HepG2 (cell line): ENCODE data around the gene NTM. TPM values are rescaled to one million over a fixed set of nuclear protein-coding genes. Genes with fewer than 3 reads are reported as not detected.
"Not testable (repeated sequence)": the region's sequence is repeated elsewhere in the genome, so short reads cannot be mapped to it uniquely, and the experiment has no call there.

ENCODE experiments used
- ATAC-seq: fragments of 200-7000 bp; cut with Tn5 transposase; 3 replicates; pipeline ENCODE4 v1.9.1; 2020; ENCODE audit warnings: mild to moderate bottlenecking, moderate library complexity
- BruUV-seq: library from RNA; stranded (reverse); fragments of 400-500 nt; replicated peaks from 2 replicates; lab custom pipeline; 2021; lab: Mats Ljungman, UMichigan
- CTCF ChIA-PET: fragments of 300-600 bp; formaldehyde crosslinking; extraction: SDS; loops from one replicate; lab custom pipeline; 2021; ENCODE audit warnings: low total read pairs, inconsistent platforms, low intra/inter-chr PET ratio; lab: Yijun Ruan, JAX
- POLR2A ChIA-PET: fragments of 350-600 bp; sonication (Branson Sonifier 250); formaldehyde crosslinking; loops from one replicate; lab custom pipeline; 2020; ENCODE audit warnings: antibody characterized with exemption, inconsistent platforms; lab: Yijun Ruan, JAX
- DNase-seq: peaks from one replicate; pipeline ENCODE4 v3.0.0-alpha.2; 2015; ENCODE audit warnings: low spot score
- FAIRE-seq: peaks from 3 replicates; lab custom pipeline; 2011; peaks lifted over from hg19 to GRCh38; lab: Jason Lieb, UNC
- H2AFZ ChIP-seq: one replicate; pipeline ENCODE4 v1.6.1; 2011; ENCODE audit warnings: low read length, inconsistent platforms
- H3K27ac ChIP-seq: fragments of 300-600 bp; 3 replicates; pipeline ENCODE4 v1.8.0; 2011; ENCODE audit warnings: mixed run types, mild to moderate bottlenecking, mixed read lengths, low read length, inconsistent platforms; ENCODE audit not compliant: insufficient read depth; ENCODE audit errors: extremely low read length
- H3K27me3 ChIP-seq, 2 experiments: fragments of 200-600 bp in 1 of 2; 2 replicates in 1 of 2; 3 replicates in 1 of 2; pipeline versions ENCODE4 v1.6.0 to v1.8.0; 2011; ENCODE audit warnings: low read length in 2 of 2, mild to moderate bottlenecking in 2 of 2, moderate library complexity in 2 of 2, inconsistent platforms in 1 of 2; ENCODE audit not compliant: insufficient read depth in 2 of 2, control insufficient read depth in 1 of 2
- H3K36me3 ChIP-seq, 2 experiments: fragments of 200-600 bp in 1 of 2; replicated peaks in 1 of 2; 2 replicates in 1 of 2; 3 replicates in 1 of 2; pipeline versions ENCODE4 v1.5.1 to v1.8.0; 2011; ENCODE audit warnings: low read length in 2 of 2, inconsistent platforms in 1 of 2; ENCODE audit not compliant: insufficient read depth in 2 of 2, control insufficient read depth in 1 of 2
- H3K4me1 ChIP-seq: 2 replicates; pipeline ENCODE4 v1.5.1; 2012; ENCODE audit warnings: low read length, inconsistent platforms; ENCODE audit not compliant: insufficient read depth
- H3K4me2 ChIP-seq: 2 replicates; pipeline ENCODE4 v1.6.0; 2011; ENCODE audit warnings: low read depth, low read length, inconsistent platforms
- H3K4me3 ChIP-seq, 3 experiments: fragments of 200-600 bp in 1 of 3; sonication (generic), shearing (Covaris generic) in 1 of 3; replicated peaks in 1 of 3; 2 replicates each; pipeline ENCODE4 v1.5.1; 2011 to 2016; ENCODE audit warnings: low read length in 3 of 3, inconsistent platforms in 2 of 3, low read depth in 2 of 3, mild to moderate bottlenecking in 2 of 3, control low read depth in 1 of 3, mixed read lengths in 1 of 3; ENCODE audit not compliant: insufficient read depth in 1 of 3
- H3K79me2 ChIP-seq: one replicate; pipeline ENCODE4 v1.6.1; 2011; ENCODE audit warnings: low read length, inconsistent platforms; ENCODE audit not compliant: insufficient read depth
- H3K9ac ChIP-seq: 2 replicates; pipeline ENCODE4 v1.6.0; 2011; ENCODE audit warnings: mild to moderate bottlenecking, low read depth, low read length, inconsistent platforms; ENCODE audit not compliant: insufficient read depth
- H3K9me3 ChIP-seq: 2 replicates; pipeline ENCODE4 v1.5.1; 2012; ENCODE audit warnings: mild to moderate bottlenecking, low read length
- H4K20me1 ChIP-seq: 2 replicates; pipeline ENCODE4 v1.6.0; 2011; ENCODE audit warnings: inconsistent platforms, mild to moderate bottlenecking, low read length, moderate library complexity; ENCODE audit not compliant: insufficient read depth
- AFF4 ChIP-seq: sonication (generic); formaldehyde crosslinking; IDR thresholded peaks from 2 replicates; pipeline ENCODE4 v1.4.0; 2020; ENCODE audit warnings: missing genetic modification reagents
- NFATC3 ChIP-seq: sonication (generic); formaldehyde crosslinking; IDR thresholded peaks from 2 replicates; pipeline ENCODE4 v1.5.1; 2020; ENCODE audit warnings: mild to moderate bottlenecking, missing genetic modification reagents
- TFAP4 ChIP-seq: sonication (generic); IDR thresholded peaks from 2 replicates; pipeline ENCODE4 v1.6.1; 2016; ENCODE audit warnings: low read depth, borderline replicate concordance
- ZFP82 ChIP-seq: sonication (generic); formaldehyde crosslinking; IDR thresholded peaks from 2 replicates; pipeline ENCODE4 v1.5.1; 2020; ENCODE audit warnings: mild to moderate bottlenecking, missing genetic modification reagents, borderline replicate concordance
- ZMAT5 ChIP-seq: sonication (generic); formaldehyde crosslinking; IDR thresholded peaks from 2 replicates; pipeline ENCODE4 v1.5.0; 2020; ENCODE audit warnings: mild to moderate bottlenecking, low read depth, missing genetic modification reagents, borderline replicate concordance
- ZNF12 ChIP-seq: sonication (generic); formaldehyde crosslinking; IDR thresholded peaks from 2 replicates; pipeline ENCODE4 v1.5.0; 2020; ENCODE audit warnings: missing genetic modification reagents
- ZNF367 ChIP-seq: sonication (generic); formaldehyde crosslinking; IDR thresholded peaks from 2 replicates; pipeline ENCODE4 v1.4.0; 2020; ENCODE audit warnings: missing genetic modification reagents, borderline replicate concordance
- ZNF605 ChIP-seq: sonication (generic); formaldehyde crosslinking; IDR thresholded peaks from 2 replicates; pipeline ENCODE4 v1.8.0; 2022; ENCODE audit warnings: mild to moderate bottlenecking, missing genetic modification reagents
- ZNF691 ChIP-seq: sonication (generic); formaldehyde crosslinking; IDR thresholded peaks from 2 replicates; pipeline ENCODE4 v1.4.0; 2020; ENCODE audit warnings: missing genetic modification reagents, low read depth, mild to moderate bottlenecking, borderline replicate concordance
- WGBS: methylation state at CpG from one replicate; pipeline ENCODE4 v1.1.6; 2017; ENCODE audit warnings: low lambda C conversion rate; 5-methylcytosine and 5-hydroxymethylcytosine counted together
- in situ Hi-C: cut with HindIII; loops from 2 replicates; pipeline ENCODE4 v1.10.0; 2017; ENCODE audit warnings: low pct_unique_long_range_greater_than_20kb; ENCODE audit not compliant: extremely low pct_ligation_motif_present
- intact Hi-C: fragments of 100-400 bp; cut with micrococcal nuclease; formaldehyde crosslinking; loops from one replicate; pipeline ENCODE4 v1.10.0; 2022; ENCODE audit not compliant: unreplicated experiment
- polyA plus RNA-seq, 8 experiments: library from polyadenylated mRNA; depleted of rRNA in 3 of 8; stranded (reverse) in 7 of 8; unstranded in 1 of 8; fragments of >200 nt; fragmentation: Illumina TruSeq in 4 of 8; extraction: Trizol in 4 of 8; gene quantifications; 2 replicates each; pipeline versions ENCODE4 v1.2.1 to v1.2.3, GENCODE V29; 2011 to 2016; ENCODE audit warnings: low read depth in 4 of 8, missing spikeins in 1 of 8, mixed read lengths in 1 of 8; ENCODE audit not compliant: insufficient read depth in 1 of 8
- total RNA-seq, 5 experiments: library from RNA; depleted of rRNA; stranded (reverse); fragments of >200 nt; fragmentation: Illumina TruSeq; extraction: Trizol; gene quantifications; 2 replicates each; pipeline ENCODE4 v1.2.3, GENCODE V29; 2016; ENCODE audit warnings: low read depth in 1 of 5

NTM gene
- total and polyA plus RNA-seq, 2 of the 13 experiments (the other 11 are each of a cell fraction or from before 2014, with no cell fraction given), result not detected

GRCh38 chr11:132318421-132319157 is 948.2 kb downstream of the NTM start (continued):
- TF ChIP-seq ZNF367 (CRISPR knock-in tag), result no peak
- no peak for TF ChIP-seq AFF4 (CRISPR knock-in tag)
- TF ChIP-seq ZNF691 (CRISPR knock-in tag), result no peak
- no peak for TF ChIP-seq ZFP82 (CRISPR knock-in tag)
- TF ChIP-seq NFATC3, result no peak
- no peak for TF ChIP-seq TFAP4
- TF ChIP-seq ZNF605, result no peak
- TF ChIP-seq ZMAT5, result no peak
- no peak for TF ChIP-seq ZNF12 (CRISPR knock-in tag)

- H4K20me1 ChIP-seq, intact Hi-C loops, H3K27me3 ChIP-seq, POLR2A ChIA-PET, BruUV-seq, DNase-seq, CTCF ChIA-PET, H2AFZ ChIP-seq, H3K9me3 ChIP-seq, H3K4me2 ChIP-seq, H3K4me3 ChIP-seq, in situ Hi-C loops, H3K36me3 ChIP-seq, H3K27ac ChIP-seq, ATAC-seq, H3K79me2 ChIP-seq, FAIRE-seq, H3K4me1 ChIP-seq, H3K9ac ChIP-seq: not testable (repeated sequence)
- WGBS, result 10% methylated on average over 2 of the region's 6 CpGs
Observed at GRCh38 chr11:132319419-132319818, 949.0 kb downstream of the NTM start.
